OCI-LY7 (cell line): ENCODE results near the gene MVK.

Experiments used
- CTCF ChIP-seq: fragments of 200-600 bp; sonication (generic); conservative IDR thresholded peaks from 2 replicates; pipeline ENCODE4 v1.5.1; 2014; ENCODE audit warnings: mild to moderate bottlenecking, antibody characterized with exemption, low read length, moderate library complexity, mixed read lengths
- EZH2phosphoT487 ChIP-seq: fragments of 200-600 bp; sonication (generic); IDR thresholded peaks from 2 replicates; pipeline ENCODE4 v1.6.1; 2018; ENCODE audit warnings: low read depth, borderline replicate concordance, mild to moderate bottlenecking, mixed run types, antibody characterized with exemption, low read length, moderate library complexity, mixed read lengths

- TF ChIP-seq CTCF (no peak), EZH2phosphoT487 (no peak)
Measured at GRCh38 chr12:109544955-109545531, 28.6 kb upstream of the MVK start.
